Osteoblast (primary cell): Measurements from ENCODE around the gene CKLF. TPM values are rescaled to one million over a fixed set of nuclear protein-coding genes. Genes with fewer than 3 reads are reported as not detected.

ENCODE experiments used
- DNase-seq: peaks from one replicate; pipeline ENCODE4 v3.0.0; 2011; ENCODE audit warnings: low spot score, mixed read lengths; ENCODE audit not compliant: insufficient read length; ENCODE audit errors: missing footprints
- H2AFZ ChIP-seq: 2 replicates; pipeline ENCODE4 v1.6.0; 2011; ENCODE audit warnings: mild to moderate bottlenecking, low read length
- H3K27ac ChIP-seq: 2 replicates; pipeline ENCODE4 v1.5.1; 2011; ENCODE audit warnings: mild to moderate bottlenecking, low read depth, low read length, moderate library complexity
- H3K27me3 ChIP-seq: 2 replicates; pipeline ENCODE4 v1.6.0; 2012; ENCODE audit warnings: mild to moderate bottlenecking, control low read depth, inconsistent platforms, low read length, moderate library complexity; ENCODE audit not compliant: insufficient read depth
- H3K36me3 ChIP-seq: 2 replicates; pipeline ENCODE4 v1.5.1; 2011; ENCODE audit warnings: mild to moderate bottlenecking, low read length, control low read depth, moderate library complexity; ENCODE audit not compliant: insufficient read depth
- H3K4me1 ChIP-seq: 2 replicates; pipeline ENCODE4 v1.5.1; 2011; ENCODE audit warnings: mild to moderate bottlenecking, low read length, control low read depth, moderate library complexity; ENCODE audit not compliant: insufficient read depth
- H3K4me2 ChIP-seq: 2 replicates; pipeline ENCODE4 v1.6.0; 2011; ENCODE audit warnings: mild to moderate bottlenecking, low read length; ENCODE audit not compliant: insufficient read depth
- H3K4me3 ChIP-seq: fragments of 200-600 bp; sonication (generic); 3 replicates; pipeline ENCODE4 v1.5.1; 2012; ENCODE audit warnings: mild to moderate bottlenecking, low read length, inconsistent platforms; ENCODE audit not compliant: insufficient read depth
- H3K79me2 ChIP-seq: 2 replicates; pipeline ENCODE4 v1.6.0; 2012; ENCODE audit warnings: mild to moderate bottlenecking, low read length, control low read depth, inconsistent platforms; ENCODE audit not compliant: insufficient read depth
- H3K9me3 ChIP-seq: 2 replicates; pipeline ENCODE4 v1.5.1; 2011; ENCODE audit warnings: low read depth, low read length, control low read depth
- H4K20me1 ChIP-seq: 2 replicates; pipeline ENCODE4 v1.6.0; 2012; ENCODE audit warnings: mild to moderate bottlenecking, low read length, control low read depth; ENCODE audit not compliant: insufficient read depth
- total RNA-seq: library from RNA; depleted of rRNA; stranded (reverse); fragments of >200 nt; gene quantifications from 2 replicates; pipeline ENCODE4 v1.2.3, GENCODE V29; 2012
- TF ChIP-seq, protein P1 (sequence below): IDR thresholded peaks from 2 replicates; pipeline ENCODE4 v1.5.1; 2011; ENCODE audit warnings: mild to moderate bottlenecking, low read depth, low read length, moderate library complexity; ENCODE audit errors: extremely low read depth

The CKLF gene
- total RNA-seq, 1 donor, result 46.0 TPM

DNA sequence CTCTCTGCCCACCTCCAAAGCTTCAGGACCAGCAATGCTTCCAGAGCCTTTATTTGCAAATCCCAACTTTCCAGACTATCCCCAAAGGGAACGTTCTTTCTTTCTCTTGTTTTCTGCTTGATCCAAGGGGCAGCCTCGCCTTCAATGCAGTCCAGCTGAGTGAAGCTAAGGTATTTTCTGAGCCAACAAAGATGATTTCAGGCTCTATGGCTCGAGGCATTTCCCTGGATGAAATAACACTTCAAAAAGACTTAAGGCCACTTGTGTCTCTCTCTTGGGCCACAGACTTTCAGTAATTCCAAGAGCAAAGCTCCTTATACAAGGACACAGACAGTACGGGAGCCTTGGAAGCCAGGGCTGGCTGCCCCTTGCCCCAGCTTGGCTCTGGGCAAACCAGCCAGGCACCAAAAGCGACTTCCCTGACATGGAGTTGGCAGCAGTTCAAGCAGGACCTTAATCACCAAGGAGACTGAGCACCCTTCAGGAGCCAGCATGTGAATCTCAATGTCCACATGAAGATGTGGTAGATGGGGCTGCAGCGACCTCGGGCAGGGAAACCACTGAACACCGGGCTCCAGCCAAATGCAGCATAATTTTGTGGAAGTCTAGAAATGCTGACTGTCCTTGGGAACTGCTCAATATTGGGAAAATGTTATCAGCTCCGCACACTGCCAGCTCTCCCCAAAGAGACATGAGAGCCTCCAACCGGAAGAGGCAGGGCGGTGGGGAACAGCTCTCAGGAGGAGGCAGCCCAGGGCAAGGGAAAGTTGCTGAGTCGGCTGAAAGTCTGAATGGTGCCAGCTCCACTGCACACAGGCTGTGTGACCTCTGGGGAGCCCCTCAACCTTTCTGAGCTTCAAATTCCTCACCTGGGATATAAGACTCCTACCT, 41.4 kb upstream of the CKLF start:
- H3K4me2 ChIP-seq, result peak overlapping the region; percentile 70
- peaks cover 36% of the 10 kb centered on the region for H3K4me1 ChIP-seq
- no peak overlapping the region for H3K4me3 ChIP-seq
- no peaks in the 10 kb centered on the region for H4K20me1 ChIP-seq
- H3K36me3 ChIP-seq, result peaks cover 6% of the 10 kb centered on the region
- H3K79me2 ChIP-seq, result no peaks in the 10 kb centered on the region
- DNase-seq, result peak; percentile 60
- H3K9me3 ChIP-seq, result no peaks in the 10 kb centered on the region
- peak overlapping the region; percentile 47 for H3K27ac ChIP-seq
- TF ChIP-seq, protein P1, sequence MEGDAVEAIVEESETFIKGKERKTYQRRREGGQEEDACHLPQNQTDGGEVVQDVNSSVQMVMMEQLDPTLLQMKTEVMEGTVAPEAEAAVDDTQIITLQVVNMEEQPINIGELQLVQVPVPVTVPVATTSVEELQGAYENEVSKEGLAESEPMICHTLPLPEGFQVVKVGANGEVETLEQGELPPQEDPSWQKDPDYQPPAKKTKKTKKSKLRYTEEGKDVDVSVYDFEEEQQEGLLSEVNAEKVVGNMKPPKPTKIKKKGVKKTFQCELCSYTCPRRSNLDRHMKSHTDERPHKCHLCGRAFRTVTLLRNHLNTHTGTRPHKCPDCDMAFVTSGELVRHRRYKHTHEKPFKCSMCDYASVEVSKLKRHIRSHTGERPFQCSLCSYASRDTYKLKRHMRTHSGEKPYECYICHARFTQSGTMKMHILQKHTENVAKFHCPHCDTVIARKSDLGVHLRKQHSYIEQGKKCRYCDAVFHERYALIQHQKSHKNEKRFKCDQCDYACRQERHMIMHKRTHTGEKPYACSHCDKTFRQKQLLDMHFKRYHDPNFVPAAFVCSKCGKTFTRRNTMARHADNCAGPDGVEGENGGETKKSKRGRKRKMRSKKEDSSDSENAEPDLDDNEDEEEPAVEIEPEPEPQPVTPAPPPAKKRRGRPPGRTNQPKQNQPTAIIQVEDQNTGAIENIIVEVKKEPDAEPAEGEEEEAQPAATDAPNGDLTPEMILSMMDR, result no peak
- H2AFZ ChIP-seq, result no peak overlapping the region
- no peaks in the 10 kb centered on the region for H3K27me3 ChIP-seq

DNA sequence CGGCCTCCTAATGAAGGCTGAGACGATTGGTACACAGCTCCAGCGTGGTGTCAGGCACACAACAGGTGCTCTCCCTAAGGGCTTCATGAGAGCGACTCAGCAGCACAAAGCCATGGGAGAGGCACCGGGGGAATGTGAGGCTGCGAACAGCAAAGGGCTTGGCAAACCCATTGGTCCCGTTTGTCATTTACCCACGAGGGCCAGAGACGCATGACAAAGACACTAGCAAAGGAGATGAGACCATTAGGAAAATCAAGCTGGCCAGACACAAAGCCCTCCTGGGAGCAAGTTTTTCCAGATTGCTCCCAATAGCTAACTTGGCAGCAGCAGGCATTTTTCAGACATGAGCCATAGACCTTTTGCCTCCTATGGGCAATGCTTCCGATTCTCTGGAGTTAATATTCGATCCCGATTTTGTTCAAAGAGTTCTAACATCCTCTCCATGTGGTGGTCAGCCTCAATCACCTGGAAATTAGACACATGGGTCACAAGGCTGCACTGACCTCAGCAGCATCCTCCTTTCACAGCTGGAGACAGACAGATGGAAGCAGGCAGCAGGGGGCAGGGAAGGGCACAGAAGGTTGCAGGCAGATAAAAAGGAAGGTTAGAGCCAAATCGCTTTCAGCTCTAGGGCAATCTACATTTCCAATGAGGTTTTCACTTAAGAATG, 40.6 kb upstream of the CKLF start:
- Histone ChIP-seq H2AFZ (no peak overlapping the region), H3K4me2 (peak overlapping the region; percentile 70), H3K79me2 (no peaks in the 10 kb centered on the region), H3K4me3 (peak overlapping the region; percentile 5), H3K4me1 (peaks cover 44% of the 10 kb centered on the region), H3K27me3 (no peaks in the 10 kb centered on the region), H3K36me3 (peaks cover 6% of the 10 kb centered on the region), H4K20me1 (no peaks in the 10 kb centered on the region), H3K9me3 (no peaks in the 10 kb centered on the region), H3K27ac (peak overlapping the region; percentile 47)
- TF ChIP-seq, protein P1, result no peak
- DNase-seq, result peak; percentile 87

DNA sequence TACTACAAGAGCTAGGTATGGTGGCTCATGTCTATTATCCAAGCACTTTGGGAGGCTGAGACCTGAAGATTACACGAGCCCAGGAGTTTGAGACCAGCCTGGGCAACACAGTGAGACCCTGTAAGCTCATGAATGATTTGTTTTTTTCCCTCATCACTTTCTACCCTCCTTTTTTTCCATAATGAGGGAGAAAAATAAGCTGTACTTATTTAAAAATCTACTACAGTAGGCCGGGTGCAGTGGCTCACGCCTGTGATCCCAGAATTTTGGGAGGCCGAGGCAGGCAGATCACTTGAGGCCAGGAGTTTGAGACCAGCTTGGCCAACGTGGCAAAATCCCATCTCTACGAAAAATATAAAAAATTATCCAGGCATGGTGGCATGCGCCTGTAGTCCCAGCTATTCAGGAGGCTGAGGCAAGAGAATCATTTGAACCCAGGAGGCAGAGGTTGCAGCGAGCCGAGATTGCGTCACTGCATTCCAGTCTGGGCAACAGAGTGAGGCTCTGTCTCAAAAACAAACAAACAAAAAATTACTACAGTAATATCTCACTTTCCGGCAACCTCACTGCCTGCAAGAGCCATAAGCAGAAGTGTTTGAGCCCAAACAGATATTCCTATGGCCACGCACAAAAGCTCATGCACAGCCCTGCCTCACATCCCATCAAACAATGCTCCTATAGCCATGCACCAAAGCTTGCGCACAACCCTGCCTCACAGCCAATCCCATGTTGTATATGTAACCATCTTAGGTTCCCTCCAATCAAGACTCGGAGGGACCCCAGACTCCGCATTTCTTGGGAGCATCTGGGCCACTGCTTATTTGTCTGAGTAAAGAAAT, 39.9 kb upstream of the CKLF start:
- H3K79me2 ChIP-seq, result no peaks in the 10 kb centered on the region
- H2AFZ ChIP-seq, result no peak overlapping the region
- H4K20me1 ChIP-seq, result no peaks in the 10 kb centered on the region
- peak; percentile 48 for DNase-seq
- H3K36me3 ChIP-seq, result peaks cover 6% of the 10 kb centered on the region
- peak overlapping the region; percentile 47 for H3K27ac ChIP-seq
- TF ChIP-seq, protein P1, result no peak
- H3K9me3 ChIP-seq, result no peaks in the 10 kb centered on the region
- H3K4me1 ChIP-seq, result peaks cover 51% of the 10 kb centered on the region
- peak overlapping the region; percentile 5 for H3K4me3 ChIP-seq
- H3K27me3 ChIP-seq, result no peaks in the 10 kb centered on the region
- peak overlapping the region; percentile 70 for H3K4me2 ChIP-seq
